ENCODE measurements around the gene GRID2IP. TPM values are rescaled to one million over a fixed set of nuclear protein-coding genes. Genes with fewer than 3 reads are reported as not detected.
A peak's percentile ranks its signal among the peaks of the same experiment; 100 is the strongest.

Gene GRID2IP
- total and polyA plus RNA-seq, 2 of the 13 experiments (the other 11 are each of a cell fraction or from before 2014, with no cell fraction given) = 0.03 TPM; not detected in 1

DNA sequence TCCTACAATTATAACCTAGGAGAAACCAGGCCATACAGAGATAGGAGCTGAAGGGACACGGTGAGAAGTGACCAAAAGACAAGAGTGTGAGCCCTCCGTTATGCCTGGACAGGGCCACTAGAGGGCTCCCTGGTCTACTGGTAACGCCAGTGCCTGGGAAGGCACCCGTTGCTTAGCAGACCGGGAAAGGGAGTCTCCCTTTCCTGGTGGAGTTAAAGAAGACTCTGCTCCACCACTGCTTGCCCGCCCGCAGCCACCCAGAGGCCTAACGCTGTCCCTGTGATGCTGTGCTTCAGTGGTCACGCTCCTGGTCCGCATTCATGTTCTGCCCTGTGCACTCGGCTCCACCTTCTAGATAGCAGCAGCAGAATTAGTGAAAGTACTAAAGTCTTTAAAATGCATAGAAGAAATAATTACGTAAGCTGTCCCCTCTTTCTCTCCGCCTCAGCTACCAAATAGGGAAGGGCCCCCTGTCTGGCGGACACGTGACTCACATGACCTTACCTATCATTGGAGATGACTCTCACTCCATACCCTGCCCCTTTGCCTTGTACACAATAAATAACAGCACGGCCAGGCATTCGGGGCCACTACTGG lies 34.8 kb downstream of the GRID2IP start (continued):
- TF ChIP-seq, protein P1, sequence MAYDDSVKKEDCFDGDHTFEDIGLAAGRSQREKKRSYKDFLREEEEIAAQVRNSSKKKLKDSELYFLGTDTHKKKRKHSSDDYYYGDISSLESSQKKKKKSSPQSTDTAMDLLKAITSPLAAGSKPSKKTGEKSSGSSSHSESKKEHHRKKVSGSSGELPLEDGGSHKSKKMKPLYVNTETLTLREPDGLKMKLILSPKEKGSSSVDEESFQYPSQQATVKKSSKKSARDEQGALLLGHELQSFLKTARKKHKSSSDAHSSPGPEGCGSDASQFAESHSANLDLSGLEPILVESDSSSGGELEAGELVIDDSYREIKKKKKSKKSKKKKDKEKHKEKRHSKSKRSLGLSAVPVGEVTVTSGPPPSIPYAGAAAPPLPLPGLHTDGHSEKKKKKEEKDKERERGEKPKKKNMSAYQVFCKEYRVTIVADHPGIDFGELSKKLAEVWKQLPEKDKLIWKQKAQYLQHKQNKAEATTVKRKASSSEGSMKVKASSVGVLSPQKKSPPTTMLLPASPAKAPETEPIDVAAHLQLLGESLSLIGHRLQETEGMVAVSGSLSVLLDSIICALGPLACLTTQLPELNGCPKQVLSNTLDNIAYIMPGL (CRISPR knock-in tag; IDR thresholded peaks at IDR 0.05; ENCODE audit: borderline replicate concordance in 1 of 2, low read depth in 1 of 2) = peak; percentile 55 to 78
- no peak for TF ChIP-seq ZNF766 (CRISPR knock-in tag; IDR thresholded peaks at IDR 0.05; ENCODE audit: borderline replicate concordance)
- no peak for TF ChIP-seq ZNF460 (CRISPR knock-in tag; IDR thresholded peaks at IDR 0.05; ENCODE audit: borderline replicate concordance)
- TF ChIP-seq, protein P2, sequence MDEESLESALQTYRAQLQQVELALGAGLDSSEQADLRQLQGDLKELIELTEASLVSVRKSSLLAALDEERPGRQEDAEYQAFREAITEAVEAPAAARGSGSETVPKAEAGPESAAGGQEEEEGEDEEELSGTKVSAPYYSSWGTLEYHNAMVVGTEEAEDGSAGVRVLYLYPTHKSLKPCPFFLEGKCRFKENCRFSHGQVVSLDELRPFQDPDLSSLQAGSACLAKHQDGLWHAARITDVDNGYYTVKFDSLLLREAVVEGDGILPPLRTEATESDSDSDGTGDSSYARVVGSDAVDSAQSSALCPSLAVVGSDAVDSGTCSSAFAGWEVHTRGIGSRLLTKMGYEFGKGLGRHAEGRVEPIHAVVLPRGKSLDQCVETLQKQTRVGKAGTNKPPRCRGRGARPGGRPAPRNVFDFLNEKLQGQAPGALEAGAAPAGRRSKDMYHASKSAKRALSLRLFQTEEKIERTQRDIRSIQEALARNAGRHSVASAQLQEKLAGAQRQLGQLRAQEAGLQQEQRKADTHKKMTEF (CRISPR knock-in tag; IDR thresholded peaks at IDR 0.05) = no peak
- peak; percentile 72 for TF ChIP-seq ELF3 (CRISPR knock-in tag; IDR thresholded peaks at IDR 0.05)
- TF ChIP-seq, protein P3, sequence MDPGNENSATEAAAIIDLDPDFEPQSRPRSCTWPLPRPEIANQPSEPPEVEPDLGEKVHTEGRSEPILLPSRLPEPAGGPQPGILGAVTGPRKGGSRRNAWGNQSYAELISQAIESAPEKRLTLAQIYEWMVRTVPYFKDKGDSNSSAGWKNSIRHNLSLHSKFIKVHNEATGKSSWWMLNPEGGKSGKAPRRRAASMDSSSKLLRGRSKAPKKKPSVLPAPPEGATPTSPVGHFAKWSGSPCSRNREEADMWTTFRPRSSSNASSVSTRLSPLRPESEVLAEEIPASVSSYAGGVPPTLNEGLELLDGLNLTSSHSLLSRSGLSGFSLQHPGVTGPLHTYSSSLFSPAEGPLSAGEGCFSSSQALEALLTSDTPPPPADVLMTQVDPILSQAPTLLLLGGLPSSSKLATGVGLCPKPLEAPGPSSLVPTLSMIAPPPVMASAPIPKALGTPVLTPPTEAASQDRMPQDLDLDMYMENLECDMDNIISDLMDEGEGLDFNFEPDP (CRISPR knock-in tag; conservative IDR thresholded peaks at IDR 0.05) = no peak
- peak; percentile 31; the same call in 1 of the 2 replicates for TF ChIP-seq HMG20A (CRISPR knock-in tag; IDR thresholded peaks at IDR 0.05; ENCODE audit: borderline replicate concordance)
- TF ChIP-seq CEBPG (CRISPR knock-in tag; IDR thresholded peaks at IDR 0.05) = no peak
- TF ChIP-seq, protein P4, sequence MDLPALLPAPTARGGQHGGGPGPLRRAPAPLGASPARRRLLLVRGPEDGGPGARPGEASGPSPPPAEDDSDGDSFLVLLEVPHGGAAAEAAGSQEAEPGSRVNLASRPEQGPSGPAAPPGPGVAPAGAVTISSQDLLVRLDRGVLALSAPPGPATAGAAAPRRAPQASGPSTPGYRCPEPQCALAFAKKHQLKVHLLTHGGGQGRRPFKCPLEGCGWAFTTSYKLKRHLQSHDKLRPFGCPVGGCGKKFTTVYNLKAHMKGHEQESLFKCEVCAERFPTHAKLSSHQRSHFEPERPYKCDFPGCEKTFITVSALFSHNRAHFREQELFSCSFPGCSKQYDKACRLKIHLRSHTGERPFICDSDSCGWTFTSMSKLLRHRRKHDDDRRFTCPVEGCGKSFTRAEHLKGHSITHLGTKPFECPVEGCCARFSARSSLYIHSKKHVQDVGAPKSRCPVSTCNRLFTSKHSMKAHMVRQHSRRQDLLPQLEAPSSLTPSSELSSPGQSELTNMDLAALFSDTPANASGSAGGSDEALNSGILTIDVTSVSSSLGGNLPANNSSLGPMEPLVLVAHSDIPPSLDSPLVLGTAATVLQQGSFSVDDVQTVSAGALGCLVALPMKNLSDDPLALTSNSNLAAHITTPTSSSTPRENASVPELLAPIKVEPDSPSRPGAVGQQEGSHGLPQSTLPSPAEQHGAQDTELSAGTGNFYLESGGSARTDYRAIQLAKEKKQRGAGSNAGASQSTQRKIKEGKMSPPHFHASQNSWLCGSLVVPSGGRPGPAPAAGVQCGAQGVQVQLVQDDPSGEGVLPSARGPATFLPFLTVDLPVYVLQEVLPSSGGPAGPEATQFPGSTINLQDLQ (CRISPR knock-in tag; IDR thresholded peaks at IDR 0.05) = no peak
- no peak for TF ChIP-seq MBNL3 (CRISPR knock-in tag; conservative IDR thresholded peaks at IDR 0.05)
- TF ChIP-seq ZNF207 (IDR thresholded peaks at IDR 0.05; ENCODE audit: borderline replicate concordance) = no peak
- no peak for TF ChIP-seq KDM3A (CRISPR knock-in tag; IDR thresholded peaks at IDR 0.05; ENCODE audit: low read depth)
- no peak for TF ChIP-seq JUNB (CRISPR knock-in tag; IDR thresholded peaks at IDR 0.05; ENCODE audit: borderline replicate concordance)
- no peak for TF ChIP-seq ZNF326 (CRISPR knock-in tag; IDR thresholded peaks at IDR 0.05; ENCODE audit: borderline replicate concordance)
- no peak for TF ChIP-seq ZNF274 (CRISPR knock-in tag; IDR thresholded peaks at IDR 0.05)
- TF ChIP-seq SP5 (CRISPR knock-in tag; IDR thresholded peaks at IDR 0.05; ENCODE audit: borderline replicate concordance, low read depth) = no peak
- TF ChIP-seq ZNF703 (CRISPR knock-in tag; IDR thresholded peaks at IDR 0.05; ENCODE audit: borderline replicate concordance) = no peak
- no peak for TF ChIP-seq ASH2L (IDR thresholded peaks at IDR 0.05; ENCODE audit: insufficient read length, low read depth, low read length)
- no peak for TF ChIP-seq HNRNPH1 (optimal IDR thresholded peaks at IDR 0.05; ENCODE audit: low read depth, low read length)
- TF ChIP-seq ZNF883 (CRISPR knock-in tag; IDR thresholded peaks at IDR 0.05; ENCODE audit: not compliant biosample characterization) = no peak
- TF ChIP-seq, protein P5, sequence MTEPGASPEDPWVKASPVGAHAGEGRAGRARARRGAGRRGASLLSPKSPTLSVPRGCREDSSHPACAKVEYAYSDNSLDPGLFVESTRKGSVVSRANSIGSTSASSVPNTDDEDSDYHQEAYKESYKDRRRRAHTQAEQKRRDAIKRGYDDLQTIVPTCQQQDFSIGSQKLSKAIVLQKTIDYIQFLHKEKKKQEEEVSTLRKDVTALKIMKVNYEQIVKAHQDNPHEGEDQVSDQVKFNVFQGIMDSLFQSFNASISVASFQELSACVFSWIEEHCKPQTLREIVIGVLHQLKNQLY (CRISPR knock-in tag; IDR thresholded peaks at IDR 0.05) = no peak
- TF ChIP-seq ZNF773 (CRISPR knock-in tag; IDR thresholded peaks at IDR 0.05; ENCODE audit: borderline replicate concordance) = no peak
